ENCODE results near the gene PRPF4. TPM values are rescaled to one million over a fixed set of nuclear protein-coding genes. Genes with fewer than 3 reads are reported as not detected.

PRPF4 gene
- total and polyA plus RNA-seq, 9 of the 15 experiments (the other 6 are each of a cell fraction or from before 2014, with no cell fraction given), result 25.8 to 66.0 (median 39.8) TPM

DNA sequence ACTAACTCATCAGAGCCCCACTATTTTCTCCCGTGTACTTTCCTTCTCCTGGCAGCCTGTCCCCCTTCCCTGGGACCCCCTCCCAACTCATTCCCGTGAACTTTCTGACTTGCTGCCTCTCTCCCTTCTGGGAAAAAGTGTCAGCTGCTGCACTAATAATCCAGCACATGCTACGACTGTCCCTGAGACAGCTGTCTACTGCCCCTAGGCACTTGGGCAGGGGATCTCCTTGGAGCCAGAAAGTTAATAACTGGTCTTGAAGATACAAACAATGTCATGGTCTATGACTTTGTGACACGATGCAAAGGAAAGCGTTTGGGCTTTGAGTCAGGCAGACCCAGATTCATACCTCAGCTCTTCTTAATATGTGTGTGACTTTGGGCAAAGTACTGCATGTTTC is 37.8 kb downstream of the PRPF4 start:
- Histone ChIP-seq H3K79me2 (ENCODE audit: control insufficient read depth, insufficient read depth, low read length) (no peaks in the 10 kb centered on the region), H3K27ac (ENCODE audit: extremely low read depth, low read depth, low read length) (no peak overlapping the region), H3K4me1 (replicated peaks in 1 of 2; ENCODE audit: control insufficient read depth in 2 of 2, insufficient read depth in 2 of 2, low read length in 2 of 2) (no peaks in the 10 kb centered on the region; a peak in 1 of 5 replicates), H3K4me2 (ENCODE audit: insufficient read depth, low read length) (no peak overlapping the region), H3K4me3 (no peak overlapping the region), H4K20me1 (replicated peaks; ENCODE audit: control insufficient read depth, insufficient read depth, low read length) (0 out of 2 replicates have a peak, but pooled peaks cover 3% of the 10 kb centered on the region), H3K9me1 (ENCODE audit: control insufficient read depth, insufficient read depth, low read length) (no peaks in the 10 kb centered on the region), H3K9ac (ENCODE audit: insufficient read depth in 1 of 2, low read depth in 2 of 2, low read length in 2 of 2) (no peak overlapping the region), H3K27me3 (ENCODE audit: control insufficient read depth in 2 of 2, insufficient read depth in 2 of 2, low read length in 2 of 2) (peaks cover 11 to 34% of the 10 kb centered on the region in 2 experiments; a peak in 4 of 5 replicates), H2AFZ (ENCODE audit: low read depth, low read length) (no peak overlapping the region), H3K9me3 (replicated peaks; ENCODE audit: control insufficient read depth, insufficient read depth, low read depth, low read length) (no peaks in the 10 kb centered on the region), H3K36me3 (ENCODE audit: control insufficient read depth, insufficient read depth, low read length) (no peaks in the 10 kb centered on the region)
- ATAC-seq (no peak), DNase-seq (ENCODE audit: extremely low read depth in 1 of 4, low spot score in 3 of 4) (no peak), FAIRE-seq (no peak)
- 8% methylated on average over 5 of the region's 5 CpGs for WGBS (ENCODE audit: insufficient coverage, low coverage, missing lambda C conversion rate)
- intact Hi-C loops (cut with micrococcal nuclease), result no loop called here
- ChIA-PET CTCF (ENCODE audit: low intra/inter-chr PET ratio) (no interaction called here), POLR2A (interaction anchor here (0.7 to 1.4 kb wide), 3 partner anchors 27 to 97 kb away, joined by 3 to 4 read pairs (median 4); partner anchors contain the start of gene WDR31)
- no TSS peak for BruUV-seq (replicated peaks)
- TF ChIP-seq PHB2 (IDR thresholded peaks at IDR 0.05; ENCODE audit: low read depth), result no peak
- TF ChIP-seq ZNF507 (tag; conservative IDR thresholded peaks at IDR 0.05), result no peak
- TF ChIP-seq ZNF668 (CRISPR knock-in tag; IDR thresholded peaks at IDR 0.05), result no peak
- no peak for TF ChIP-seq EZH2 (IDR thresholded peaks at IDR 0.05; ENCODE audit: borderline replicate concordance, low read depth, low read length)
- TF ChIP-seq ZNF780A (CRISPR knock-in tag; IDR thresholded peaks at IDR 0.05), result no peak
- in situ Hi-C loops (cut with MboI), result no loop called here

DNA sequence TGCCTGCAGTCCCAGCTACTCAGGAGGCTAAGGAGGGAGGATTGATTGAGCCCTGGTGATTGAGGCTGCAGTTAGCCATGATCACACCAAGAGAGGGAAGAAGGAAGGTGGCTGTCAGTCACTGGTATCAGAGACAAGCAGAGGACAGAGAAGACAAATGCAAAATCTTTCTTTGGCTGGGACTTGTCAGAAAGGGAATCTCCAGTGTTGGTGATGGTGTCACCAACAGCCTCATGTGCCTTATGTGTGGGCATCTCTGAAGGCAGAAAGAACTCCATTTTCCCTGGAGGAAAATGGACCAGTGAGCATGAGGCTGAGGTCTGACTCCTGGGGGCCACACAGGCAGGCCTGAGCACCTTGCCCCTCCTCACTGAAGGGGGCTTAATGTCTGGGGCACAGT is 39.8 kb downstream of the PRPF4 start:
- Histone ChIP-seq H3K79me2 (ENCODE audit: control insufficient read depth, insufficient read depth, low read length) (no peaks in the 10 kb centered on the region), H3K27me3 (ENCODE audit: control insufficient read depth in 2 of 2, insufficient read depth in 2 of 2, low read length in 2 of 2) (peaks cover 11 to 39% of the 10 kb centered on the region in 2 experiments; a peak in 4 of 5 replicates), H2AFZ (ENCODE audit: low read depth, low read length) (no peak overlapping the region), H3K9ac (ENCODE audit: insufficient read depth in 1 of 2, low read depth in 2 of 2, low read length in 2 of 2) (no peak overlapping the region), H3K27ac (ENCODE audit: extremely low read depth, low read depth, low read length) (no peak overlapping the region), H4K20me1 (replicated peaks; ENCODE audit: control insufficient read depth, insufficient read depth, low read length) (0 out of 2 replicates have a peak, but pooled peaks cover 3% of the 10 kb centered on the region), H3K9me3 (replicated peaks; ENCODE audit: control insufficient read depth, insufficient read depth, low read depth, low read length) (no peaks in the 10 kb centered on the region), H3K36me3 (ENCODE audit: control insufficient read depth, insufficient read depth, low read length) (no peaks in the 10 kb centered on the region), H3K4me1 (replicated peaks in 1 of 2; ENCODE audit: control insufficient read depth in 2 of 2, insufficient read depth in 2 of 2, low read length in 2 of 2) (no peaks in the 10 kb centered on the region; a peak in 1 of 5 replicates), H3K4me3 (no peak overlapping the region), H3K4me2 (ENCODE audit: insufficient read depth, low read length) (no peak overlapping the region), H3K9me1 (ENCODE audit: control insufficient read depth, insufficient read depth, low read length) (no peaks in the 10 kb centered on the region)
- ATAC-seq (no peak), DNase-seq (ENCODE audit: extremely low read depth in 1 of 4, low spot score in 3 of 4) (no peak), FAIRE-seq (no peak)
- ChIA-PET CTCF (ENCODE audit: low intra/inter-chr PET ratio) (no interaction called here), POLR2A (interaction anchor here (0.6 kb wide), 1 partner anchor 43 kb away, joined by 4 read pairs; no protein-coding TSS in a partner anchor)
- in situ Hi-C loops (cut with MboI), result no loop called here
- no TSS peak for BruUV-seq (replicated peaks)
- intact Hi-C loops (cut with micrococcal nuclease), result no loop called here
- no peak for TF ChIP-seq SETDB1 (IDR thresholded peaks at IDR 0.05; ENCODE audit: low read length)
- TF ChIP-seq, protein P1, sequence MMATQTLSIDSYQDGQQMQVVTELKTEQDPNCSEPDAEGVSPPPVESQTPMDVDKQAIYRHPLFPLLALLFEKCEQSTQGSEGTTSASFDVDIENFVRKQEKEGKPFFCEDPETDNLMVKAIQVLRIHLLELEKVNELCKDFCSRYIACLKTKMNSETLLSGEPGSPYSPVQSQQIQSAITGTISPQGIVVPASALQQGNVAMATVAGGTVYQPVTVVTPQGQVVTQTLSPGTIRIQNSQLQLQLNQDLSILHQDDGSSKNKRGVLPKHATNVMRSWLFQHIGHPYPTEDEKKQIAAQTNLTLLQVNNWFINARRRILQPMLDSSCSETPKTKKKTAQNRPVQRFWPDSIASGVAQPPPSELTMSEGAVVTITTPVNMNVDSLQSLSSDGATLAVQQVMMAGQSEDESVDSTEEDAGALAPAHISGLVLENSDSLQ (IDR thresholded peaks at IDR 0.05), result peak; percentile 48

Data from K562 (cell line).